Ishikawa (cell line): Measurements from ENCODE around the gene COX6A2.

ENCODE experiments used
- CEBPB ChIP-seq: IDR thresholded peaks from 2 replicates; pipeline ENCODE4 v1.6.1; 2012
- CREB1 ChIP-seq: IDR thresholded peaks from 2 replicates; pipeline ENCODE4 v1.6.1; 2012; ENCODE audit warnings: low read depth
- EP300 ChIP-seq: IDR thresholded peaks from 2 replicates; pipeline ENCODE4 v1.6.1; 2012; ENCODE audit warnings: borderline replicate concordance
- FOXM1 ChIP-seq: IDR thresholded peaks from 2 replicates; pipeline ENCODE4 v1.6.1; 2012; ENCODE audit warnings: low read depth, borderline replicate concordance
- RAD21 ChIP-seq: IDR thresholded peaks from 2 replicates; pipeline ENCODE4 v1.6.1; 2012; ENCODE audit warnings: low read depth
- TF ChIP-seq, protein P1 (sequence below): IDR thresholded peaks from 2 replicates; pipeline ENCODE4 v1.6.1; 2012; ENCODE audit warnings: low read depth, mild to moderate bottlenecking
- TF ChIP-seq, protein P2 (sequence below): IDR thresholded peaks from 2 replicates; pipeline ENCODE4 v1.6.1; 2012
- TF ChIP-seq, protein P3 (sequence below): IDR thresholded peaks from 2 replicates; pipeline ENCODE4 v1.6.1; 2012

DNA sequence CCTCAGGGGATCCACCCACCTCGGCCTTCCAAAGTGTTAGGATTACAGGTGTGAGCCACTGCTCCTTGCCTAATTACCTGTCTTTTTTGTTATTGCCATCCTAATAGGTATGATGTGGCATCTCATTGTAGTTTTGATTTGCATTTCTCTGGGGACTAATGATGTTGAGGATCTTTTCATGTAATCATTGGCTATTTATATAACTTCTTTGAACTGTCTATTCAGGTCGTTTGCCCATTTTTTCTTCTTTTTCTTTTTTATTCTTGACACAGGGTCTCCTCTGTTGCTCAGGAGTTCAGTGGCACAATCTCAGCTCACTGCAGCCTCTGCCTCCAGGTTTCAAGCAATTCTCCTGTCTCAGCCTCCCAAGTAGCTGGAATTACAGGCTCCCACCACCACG, 42.5 kb upstream of the COX6A2 start:
- no peak for TF ChIP-seq CEBPB
- TF ChIP-seq, protein P1, sequence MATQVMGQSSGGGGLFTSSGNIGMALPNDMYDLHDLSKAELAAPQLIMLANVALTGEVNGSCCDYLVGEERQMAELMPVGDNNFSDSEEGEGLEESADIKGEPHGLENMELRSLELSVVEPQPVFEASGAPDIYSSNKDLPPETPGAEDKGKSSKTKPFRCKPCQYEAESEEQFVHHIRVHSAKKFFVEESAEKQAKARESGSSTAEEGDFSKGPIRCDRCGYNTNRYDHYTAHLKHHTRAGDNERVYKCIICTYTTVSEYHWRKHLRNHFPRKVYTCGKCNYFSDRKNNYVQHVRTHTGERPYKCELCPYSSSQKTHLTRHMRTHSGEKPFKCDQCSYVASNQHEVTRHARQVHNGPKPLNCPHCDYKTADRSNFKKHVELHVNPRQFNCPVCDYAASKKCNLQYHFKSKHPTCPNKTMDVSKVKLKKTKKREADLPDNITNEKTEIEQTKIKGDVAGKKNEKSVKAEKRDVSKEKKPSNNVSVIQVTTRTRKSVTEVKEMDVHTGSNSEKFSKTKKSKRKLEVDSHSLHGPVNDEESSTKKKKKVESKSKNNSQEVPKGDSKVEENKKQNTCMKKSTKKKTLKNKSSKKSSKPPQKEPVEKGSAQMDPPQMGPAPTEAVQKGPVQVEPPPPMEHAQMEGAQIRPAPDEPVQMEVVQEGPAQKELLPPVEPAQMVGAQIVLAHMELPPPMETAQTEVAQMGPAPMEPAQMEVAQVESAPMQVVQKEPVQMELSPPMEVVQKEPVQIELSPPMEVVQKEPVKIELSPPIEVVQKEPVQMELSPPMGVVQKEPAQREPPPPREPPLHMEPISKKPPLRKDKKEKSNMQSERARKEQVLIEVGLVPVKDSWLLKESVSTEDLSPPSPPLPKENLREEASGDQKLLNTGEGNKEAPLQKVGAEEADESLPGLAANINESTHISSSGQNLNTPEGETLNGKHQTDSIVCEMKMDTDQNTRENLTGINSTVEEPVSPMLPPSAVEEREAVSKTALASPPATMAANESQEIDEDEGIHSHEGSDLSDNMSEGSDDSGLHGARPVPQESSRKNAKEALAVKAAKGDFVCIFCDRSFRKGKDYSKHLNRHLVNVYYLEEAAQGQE, result no peak
- TF ChIP-seq EP300, result no peak
- no peak for TF ChIP-seq FOXM1
- TF ChIP-seq CREB1, result no peak
- TF ChIP-seq RAD21, result no peak
- TF ChIP-seq, protein P2, sequence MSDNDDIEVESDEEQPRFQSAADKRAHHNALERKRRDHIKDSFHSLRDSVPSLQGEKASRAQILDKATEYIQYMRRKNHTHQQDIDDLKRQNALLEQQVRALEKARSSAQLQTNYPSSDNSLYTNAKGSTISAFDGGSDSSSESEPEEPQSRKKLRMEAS, result no peak
- TF ChIP-seq, protein P3, sequence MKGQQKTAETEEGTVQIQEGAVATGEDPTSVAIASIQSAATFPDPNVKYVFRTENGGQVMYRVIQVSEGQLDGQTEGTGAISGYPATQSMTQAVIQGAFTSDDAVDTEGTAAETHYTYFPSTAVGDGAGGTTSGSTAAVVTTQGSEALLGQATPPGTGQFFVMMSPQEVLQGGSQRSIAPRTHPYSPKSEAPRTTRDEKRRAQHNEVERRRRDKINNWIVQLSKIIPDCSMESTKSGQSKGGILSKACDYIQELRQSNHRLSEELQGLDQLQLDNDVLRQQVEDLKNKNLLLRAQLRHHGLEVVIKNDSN, result no peak
